HG02610 (cell line): Measurements from ENCODE around the gene KCNJ16.

Source experiments
- ATAC-seq: cut with Tn5 transposase; IDR thresholded peaks from one replicate; pipeline ENCODE4 v1.9.1; 2021; ENCODE audit warnings: mild to moderate bottlenecking, moderate library complexity; ENCODE audit not compliant: unreplicated experiment

The KCNJ16 gene

DNA sequence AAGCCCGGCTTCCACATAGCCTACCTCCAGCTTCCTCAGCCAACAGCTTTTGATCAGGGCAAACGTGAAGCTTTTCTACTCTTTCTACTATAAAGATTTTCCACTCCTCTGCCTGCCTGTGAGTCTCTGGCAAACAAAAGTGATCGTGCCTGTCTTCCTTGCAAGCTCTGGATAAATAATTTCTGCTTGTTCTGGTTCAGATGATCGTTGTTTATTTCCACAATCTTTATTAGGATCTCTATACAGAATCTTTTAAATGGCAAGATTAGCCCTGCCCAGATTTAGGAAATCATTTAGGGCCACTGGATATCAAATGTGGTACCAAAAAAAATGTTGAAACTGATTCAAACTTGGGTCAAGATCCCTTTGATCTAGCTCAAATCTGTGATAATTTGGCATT is 20.4 kb downstream of the KCNJ16 start:
- no peak for ATAC-seq

DNA sequence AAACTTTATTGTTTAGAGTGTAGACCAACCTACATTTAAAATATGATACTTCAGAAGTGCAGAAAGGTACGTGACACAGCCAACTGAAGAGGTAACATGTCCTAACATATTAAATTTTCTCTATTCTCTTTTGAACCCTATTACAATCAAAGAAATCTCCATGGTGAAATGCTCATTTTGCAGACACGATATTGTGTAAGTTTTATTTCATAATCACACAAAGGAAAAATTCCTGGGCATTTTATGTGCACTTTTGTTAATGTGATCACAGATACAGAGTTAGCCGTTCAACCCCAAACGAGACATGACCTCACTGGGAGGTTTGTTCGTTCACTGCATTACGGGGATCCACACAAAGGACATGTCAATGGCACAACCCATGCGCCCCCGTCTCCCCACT is 21.8 kb downstream of the KCNJ16 start:
- ATAC-seq, result no peak

DNA sequence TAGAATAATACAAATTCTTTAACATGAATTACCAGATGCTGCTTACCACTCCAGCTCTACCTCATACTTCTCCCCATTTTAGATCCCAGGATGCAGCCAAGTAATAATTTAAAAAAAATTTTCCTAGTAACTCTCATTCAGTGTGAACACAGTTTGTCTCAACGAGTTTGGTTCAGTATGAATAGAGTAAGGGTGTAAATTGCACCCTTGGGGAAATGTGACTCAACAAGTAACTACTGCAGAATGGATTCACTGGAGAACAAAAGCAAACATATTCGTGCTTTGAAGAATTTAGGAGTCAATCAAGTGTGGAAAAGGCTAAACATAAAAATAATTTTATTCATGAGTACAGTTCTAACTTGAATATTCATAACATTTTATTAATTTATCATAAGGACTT is 23.0 kb downstream of the KCNJ16 start:
- ATAC-seq, result no peak

DNA sequence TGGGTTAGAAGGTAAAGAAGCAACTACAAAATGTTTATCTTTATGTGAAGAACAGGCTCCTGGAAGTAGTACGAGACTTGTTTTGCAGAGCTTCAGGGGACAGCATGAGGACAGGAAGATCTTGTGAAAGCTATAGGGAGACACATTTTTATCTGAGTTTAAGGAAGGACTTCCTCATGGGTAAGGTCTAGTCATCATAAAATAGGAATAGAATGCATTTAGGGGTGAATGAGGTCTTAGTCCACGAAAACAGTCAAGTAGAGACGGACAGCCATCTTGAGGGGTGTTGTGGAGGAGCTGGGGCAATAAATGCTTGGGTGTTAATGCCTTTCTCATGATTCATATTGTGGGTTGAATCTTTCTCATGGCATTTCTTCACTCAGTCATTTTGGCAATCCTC is 24.3 kb downstream of the KCNJ16 start:
- ATAC-seq, result no peak

DNA sequence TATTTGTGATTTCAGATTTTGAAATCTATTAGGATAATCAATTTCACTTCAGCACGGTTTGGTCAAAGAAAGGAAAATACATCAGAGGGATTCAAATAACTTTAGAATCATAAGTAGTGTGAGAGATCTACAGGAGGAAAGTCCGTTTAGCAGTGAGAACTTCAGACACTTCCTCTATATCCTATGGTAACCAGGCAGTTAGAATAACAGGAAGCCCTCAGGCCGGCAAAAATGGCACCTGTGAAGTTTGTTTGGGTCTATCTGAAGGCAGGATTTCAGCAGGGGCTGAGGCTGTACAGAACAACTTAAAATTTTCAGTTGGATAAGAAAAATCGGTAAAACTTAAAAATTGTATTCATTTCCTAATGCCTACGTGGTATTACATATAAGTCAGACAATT is 24.9 kb downstream of the KCNJ16 start:
- no peak for ATAC-seq

DNA sequence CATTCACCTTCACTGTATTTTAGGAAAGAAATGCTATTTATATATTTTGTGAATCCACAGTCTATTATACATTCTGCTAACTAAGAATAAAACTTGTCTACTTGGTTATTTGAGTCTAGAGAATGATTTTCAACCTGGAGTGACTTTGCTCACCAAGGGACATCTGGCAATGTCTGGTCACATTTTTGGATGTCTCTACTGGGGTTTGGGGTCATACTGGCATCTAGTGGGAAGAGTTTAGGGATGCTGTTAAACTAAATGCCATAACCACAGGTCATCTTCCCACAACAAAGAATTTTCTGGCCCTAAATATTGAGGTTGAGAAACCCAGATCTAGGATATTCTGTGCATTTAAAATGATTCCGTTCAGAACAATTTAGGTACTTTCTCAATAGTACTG is 26.0 kb downstream of the KCNJ16 start:
- ATAC-seq, result no peak

DNA sequence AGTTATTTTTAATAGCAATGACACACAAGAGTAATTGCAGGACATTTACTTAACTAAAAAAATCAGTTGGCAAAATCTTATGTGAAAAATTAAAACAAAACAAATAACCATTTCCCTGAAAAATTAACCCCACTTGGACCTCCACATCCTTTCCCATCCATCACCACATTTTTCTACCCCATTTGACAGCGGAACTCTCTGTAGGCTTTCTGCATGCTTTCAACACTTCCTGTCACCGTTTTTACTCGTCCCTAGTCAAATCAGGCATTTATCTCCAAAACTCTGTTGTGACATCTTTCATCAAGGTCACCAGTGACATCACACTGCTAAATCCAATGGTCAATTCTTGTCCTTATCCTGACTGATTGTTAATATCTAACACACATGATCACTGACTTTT is 27.5 kb downstream of the KCNJ16 start:
- no peak for ATAC-seq

DNA sequence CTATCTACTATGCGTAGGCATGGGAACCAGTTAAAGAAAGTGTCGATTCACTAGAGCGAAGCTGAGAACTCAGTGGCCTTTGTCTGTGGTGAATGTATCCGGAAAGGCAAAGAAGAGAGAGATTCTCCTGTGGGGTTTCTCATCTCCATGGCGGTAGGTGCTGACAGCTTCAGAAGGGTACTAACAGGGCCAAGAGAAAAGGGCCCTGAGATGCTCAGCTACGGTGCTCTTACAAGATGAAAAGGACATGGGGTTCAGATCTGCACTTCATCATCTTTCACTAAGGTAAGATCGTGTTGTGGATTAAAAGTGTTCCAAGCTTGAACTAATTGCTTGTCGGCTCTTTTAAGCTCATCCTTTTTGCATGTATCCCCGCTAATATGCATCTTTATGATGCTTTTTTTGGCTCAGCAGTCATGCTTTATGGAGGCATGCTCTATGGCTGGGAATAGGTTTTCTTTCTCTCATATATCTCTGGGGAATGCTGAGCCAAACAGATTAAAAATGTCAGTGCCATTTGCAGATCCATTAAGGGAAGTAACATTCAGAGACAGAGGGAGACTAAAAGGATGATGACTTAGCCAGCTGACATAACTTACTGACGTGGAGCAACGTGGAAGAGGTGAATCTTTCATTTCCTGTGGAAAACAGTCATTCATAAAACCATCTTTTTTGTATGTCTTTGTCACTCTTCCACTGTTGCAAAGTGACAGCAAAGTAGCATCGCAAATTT is 29.9 kb downstream of the KCNJ16 start:
- ATAC-seq, result no peak

DNA sequence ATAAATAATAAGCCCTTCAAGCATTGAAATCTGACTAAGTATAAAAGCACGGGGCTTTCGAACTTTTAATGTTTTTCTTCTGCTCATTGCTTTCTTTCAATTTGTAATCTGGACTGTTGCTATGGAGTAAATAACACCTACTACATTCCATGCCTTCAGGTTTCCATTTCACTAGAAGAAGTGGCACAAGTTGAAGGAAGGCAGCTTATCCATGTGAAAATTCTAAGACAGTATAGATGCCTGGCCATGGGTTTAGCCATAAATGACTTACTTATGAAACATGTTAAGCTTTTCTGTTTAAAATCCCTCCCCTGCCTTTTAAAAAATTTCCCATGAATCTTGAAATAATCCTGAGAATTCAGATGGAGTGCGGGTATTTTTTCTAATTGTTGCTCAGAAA is 30.6 kb downstream of the KCNJ16 start:
- ATAC-seq, result no peak

DNA sequence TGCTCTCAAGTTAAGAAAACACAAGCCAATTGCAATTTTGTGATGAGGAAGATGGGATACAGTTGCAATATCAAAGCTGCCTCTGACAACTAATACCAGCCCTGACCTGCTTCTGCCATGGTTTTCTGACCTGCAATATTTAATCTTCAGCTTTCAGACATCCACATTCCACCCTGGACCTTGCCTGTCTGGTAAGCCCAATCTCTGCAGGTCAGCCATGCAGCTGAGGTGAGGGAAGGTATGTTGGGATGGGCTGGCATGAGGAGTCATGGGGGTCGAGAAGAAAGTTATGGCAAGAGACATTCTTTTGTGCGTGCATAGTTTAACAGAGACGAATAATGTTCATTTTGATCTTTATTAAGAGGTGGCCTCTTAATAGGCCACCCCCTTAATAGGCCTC is 31.5 kb downstream of the KCNJ16 start:
- ATAC-seq, result no peak

DNA sequence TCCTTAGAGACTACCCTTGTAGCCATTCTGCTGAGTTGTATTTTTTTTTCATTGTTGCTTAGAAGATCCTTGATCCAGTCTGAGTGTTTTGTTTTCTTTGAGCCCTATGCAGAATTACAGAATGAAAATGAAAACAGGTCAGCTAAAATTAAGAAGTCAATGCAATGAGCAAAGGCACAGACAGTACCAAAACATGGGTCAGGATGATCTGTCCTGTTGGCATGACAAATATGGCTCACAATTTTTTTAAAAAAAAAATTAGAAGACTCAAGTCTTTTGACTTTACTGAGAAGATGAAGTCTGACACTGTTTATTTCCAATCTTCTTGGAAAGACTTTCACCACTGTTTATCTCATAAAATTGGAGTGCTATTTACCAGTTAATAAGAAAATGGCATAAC is 32.4 kb downstream of the KCNJ16 start:
- no peak for ATAC-seq

DNA sequence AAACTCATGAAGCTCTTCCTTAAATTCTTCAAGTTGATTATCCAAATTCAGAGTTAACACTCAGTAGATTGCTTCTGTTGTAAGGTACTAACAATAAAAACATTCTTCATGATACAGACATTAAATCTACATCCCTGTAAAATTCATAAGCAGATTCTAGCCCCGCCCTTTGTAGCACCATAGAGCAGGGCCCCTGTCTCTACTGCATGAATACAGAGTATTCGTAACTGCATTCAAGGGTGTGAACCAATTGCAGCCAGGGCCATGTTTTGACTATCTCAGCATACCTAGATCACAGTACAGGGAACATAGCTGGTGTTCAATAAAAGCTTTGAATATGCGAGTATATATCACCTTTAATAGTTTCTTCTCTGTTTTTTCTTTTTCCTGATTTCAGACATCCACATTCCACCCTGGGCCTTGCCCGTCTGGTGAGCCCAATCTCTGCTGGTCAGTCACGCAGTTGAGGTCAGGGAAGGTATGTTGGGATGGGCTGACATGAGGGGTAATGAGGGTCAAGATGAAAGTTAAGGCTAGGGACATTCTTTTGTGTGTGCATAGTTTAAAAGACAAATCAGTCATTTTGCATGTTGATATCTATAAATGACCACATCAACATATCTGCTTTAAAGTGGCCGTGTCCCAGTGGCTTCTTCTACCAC is 33.0 kb downstream of the KCNJ16 start:
- ATAC-seq, result no peak

DNA sequence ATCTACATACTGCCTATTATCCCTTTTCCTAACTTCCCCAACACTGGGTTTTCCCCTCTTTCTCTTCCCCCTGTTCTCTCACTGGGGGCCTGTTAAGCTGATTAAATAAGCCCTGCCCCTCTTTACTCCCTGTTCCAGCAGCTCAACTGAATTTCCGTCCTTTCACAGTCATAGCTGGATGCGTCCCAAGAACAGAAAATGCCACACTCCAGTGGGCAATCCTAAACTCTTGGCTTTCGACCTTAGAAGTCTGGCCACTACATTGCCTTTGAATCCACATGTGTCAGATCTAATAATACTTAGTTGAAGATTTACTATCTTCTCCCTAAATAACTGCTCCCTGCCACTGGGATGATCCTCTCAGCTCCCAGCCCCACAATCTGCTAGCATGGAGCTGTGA is 34.5 kb downstream of the KCNJ16 start:
- no peak for ATAC-seq

DNA sequence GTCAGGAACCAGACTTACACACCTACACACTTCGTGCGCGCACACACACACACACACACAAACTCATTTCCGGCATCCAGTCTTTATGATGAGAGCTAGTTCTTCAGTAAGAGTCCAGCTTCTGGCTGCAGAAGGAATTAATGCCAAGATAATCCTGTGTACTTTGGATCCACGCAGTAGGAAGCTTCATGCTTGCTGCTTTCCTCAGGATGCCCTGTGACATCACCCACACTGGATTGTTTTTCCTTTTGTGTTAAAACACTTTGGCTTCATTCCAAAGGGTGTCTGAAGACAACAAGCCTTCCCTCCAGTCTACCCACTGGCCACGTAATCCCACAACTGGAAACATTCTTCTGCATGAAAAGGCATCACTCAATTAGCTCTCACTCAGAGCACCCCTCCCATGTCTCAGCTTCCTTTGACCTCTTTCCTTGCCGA is 35.4 kb downstream of the KCNJ16 start:
- ATAC-seq, result no peak

DNA sequence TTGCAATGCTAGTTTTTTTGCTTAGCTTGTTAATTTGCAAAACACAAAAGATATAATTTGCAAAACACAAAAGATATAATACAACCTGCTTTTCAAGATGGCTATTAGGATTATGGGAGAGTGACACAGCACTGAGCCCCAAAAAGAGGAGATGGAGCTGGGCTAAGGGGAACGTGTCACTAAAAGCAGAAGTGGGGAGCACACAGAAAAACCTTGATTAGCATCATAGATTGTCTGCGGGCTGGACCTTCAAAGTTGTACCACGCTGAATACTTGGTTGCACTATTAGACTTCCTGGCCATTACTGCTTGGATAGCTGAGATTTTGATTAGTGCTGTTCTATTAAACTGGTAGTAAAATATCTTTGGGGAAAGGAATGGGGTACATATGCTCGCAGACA is 36.2 kb downstream of the KCNJ16 start:
- no peak for ATAC-seq

DNA sequence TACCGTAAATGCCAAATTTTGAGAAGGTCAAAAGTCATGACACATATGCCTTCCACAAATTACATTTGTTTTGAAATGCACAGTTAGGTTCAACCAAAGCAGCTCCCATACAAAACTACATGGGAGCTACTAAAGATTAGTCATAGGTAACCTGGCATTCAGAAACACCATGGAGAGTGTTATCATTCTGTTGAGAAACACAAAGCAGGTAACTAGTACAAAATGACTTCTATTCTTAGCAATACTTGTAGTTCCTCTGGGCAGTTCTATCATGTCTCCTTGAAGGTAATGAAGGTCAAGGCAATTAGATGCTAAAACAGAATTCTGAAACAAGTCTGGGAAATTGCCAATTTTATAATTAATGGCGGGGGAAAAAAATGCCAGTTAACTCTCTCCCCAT is 39.4 kb downstream of the KCNJ16 start:
- ATAC-seq, result no peak

DNA sequence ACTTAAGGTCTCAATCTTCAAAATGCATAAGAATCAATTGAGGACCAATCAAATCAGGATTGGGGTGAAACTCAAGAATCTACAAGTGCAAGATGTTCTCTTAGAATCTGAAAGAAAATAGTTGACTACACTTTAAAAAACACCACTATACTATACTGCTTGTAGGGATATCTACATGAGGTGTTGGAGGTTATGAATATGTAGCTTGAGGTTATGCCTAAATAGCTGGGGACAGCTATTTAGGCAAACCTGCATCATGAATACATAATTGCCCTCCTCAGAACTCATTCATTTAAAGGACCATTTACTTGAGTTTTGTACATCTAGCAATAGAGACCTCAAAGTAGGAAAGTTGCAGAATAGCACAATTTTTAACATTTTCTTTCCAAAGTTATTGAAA is 40.1 kb downstream of the KCNJ16 start:
- ATAC-seq, result no peak

DNA sequence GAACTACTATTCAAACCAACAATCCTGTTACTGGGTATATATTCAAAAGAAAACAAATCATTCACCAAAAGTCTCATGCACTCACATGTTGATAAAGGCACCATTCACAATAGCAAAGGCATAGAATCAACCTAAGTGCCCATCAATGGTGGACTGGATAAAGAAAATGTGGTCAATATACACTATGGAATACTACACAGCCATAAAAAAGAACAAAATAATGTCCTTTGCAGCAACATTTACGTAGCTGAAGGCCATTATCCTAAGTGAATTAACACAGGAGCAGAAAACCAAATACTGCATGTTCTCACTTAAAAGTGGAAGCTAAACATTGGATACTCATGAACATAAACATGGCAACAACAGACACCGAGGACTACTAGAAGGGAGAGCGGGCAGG is 41.9 kb downstream of the KCNJ16 start:
- ATAC-seq, result no peak

DNA sequence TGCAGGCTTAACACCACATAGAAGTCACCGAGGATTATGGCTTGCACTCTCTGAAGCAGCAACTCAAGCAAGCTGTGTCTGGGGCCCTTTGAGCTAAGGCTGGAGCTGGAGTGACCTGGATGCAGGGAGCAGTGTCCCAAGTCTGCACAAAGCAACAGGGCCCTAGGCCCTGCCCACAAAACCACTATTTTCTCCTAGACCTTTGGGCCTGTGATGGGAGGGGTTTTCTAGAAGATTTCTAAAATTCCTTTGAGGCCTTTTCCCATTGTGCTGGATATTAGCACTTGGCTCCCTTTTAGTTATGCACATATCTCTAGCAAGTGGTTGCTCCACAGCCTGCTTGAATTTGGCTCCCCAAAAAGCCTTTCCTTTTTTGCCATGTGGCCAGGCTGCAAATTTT is 44.5 kb downstream of the KCNJ16 start:
- no peak for ATAC-seq

DNA sequence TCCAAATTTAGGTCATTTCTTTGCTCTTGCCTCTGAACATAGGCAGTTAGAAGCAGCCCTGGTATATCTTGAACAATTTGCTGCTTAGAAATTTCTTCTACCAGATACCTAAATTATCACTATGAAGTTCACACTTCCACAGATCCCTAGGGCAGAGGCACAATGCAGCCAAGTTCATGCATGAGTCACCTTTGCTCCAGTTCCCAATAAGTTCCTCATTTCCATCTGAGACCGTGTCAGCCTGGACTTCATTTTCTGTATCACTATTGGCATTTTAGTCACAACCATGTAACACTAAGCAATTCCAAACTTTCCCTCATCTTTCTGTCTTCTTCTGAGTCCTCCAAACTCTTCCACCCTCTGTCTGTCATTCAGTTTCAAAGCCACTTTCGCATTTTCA is 45.0 kb downstream of the KCNJ16 start:
- ATAC-seq, result no peak

DNA sequence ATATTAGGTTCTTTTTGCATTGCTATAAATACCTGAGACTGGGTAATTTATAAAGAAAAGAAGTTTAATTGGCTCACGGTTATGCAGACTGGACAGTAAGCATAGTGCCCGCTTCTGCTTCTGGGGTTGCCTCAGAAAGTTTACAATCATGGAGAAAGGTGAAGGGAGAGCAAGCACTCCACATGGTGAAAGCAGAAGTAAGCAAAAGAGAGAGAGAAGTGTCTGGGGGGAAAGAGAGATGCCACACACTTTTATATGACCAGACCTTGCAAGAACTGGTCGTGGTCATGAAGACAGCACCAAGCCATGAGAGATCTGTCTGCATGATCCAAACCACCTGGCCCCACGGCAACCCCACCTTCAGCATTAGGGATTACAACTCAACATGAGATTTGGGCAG is 45.4 kb downstream of the KCNJ16 start:
- ATAC-seq, result no peak

DNA sequence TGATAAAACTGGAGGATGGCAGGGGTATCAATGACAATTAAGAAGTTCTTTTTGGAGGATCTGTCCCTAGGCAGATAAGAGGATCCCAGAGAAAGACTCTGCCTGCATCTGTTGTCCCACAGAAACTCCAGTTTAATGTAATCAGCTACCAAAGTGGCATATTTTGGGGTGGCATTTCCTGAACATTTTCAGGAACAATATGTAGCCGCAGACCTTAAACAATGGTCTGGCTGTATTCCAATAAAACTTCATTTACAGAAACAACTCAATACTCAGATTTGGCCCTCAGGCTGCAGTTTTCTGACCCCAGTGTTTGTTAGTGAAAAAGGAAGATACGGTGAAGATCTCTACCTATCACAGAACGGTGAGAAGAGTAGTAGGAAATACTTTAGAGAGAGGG is 46.1 kb downstream of the KCNJ16 start:
- ATAC-seq, result no peak

DNA sequence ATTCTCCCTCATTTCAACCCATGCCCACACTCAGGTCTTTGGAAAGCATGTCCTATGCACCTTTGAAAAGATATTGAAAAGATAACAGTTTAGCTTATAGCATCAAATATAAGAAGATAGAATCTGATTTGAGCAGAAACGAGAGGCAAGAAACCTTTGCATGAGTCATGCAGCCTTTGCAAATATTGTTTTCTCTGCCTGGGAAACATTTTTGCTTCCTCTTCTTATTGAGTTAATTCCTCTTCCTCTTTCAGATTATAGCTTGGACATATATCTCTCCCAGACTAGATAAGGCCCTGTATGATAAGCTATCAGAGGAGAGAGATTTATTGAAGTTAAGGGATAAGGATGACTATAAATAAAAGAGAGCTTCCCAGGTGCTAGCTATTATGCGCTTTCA is 48.2 kb downstream of the KCNJ16 start:
- no peak for ATAC-seq
